Measurements from ENCODE around the gene PAFAH2. TPM values are rescaled to one million over a fixed set of nuclear protein-coding genes. Genes with fewer than 3 reads are reported as not detected.

PAFAH2 gene
- total and polyA plus RNA-seq, 2 of the 13 experiments (the other 11 are each of a cell fraction or from before 2014, with no cell fraction given) = 6.9 to 9.4 TPM

GRCh38 chr1:26035203-26035958, 37.5 kb upstream of the PAFAH2 start (continued):
- no peak for TF ChIP-seq MLXIP (CRISPR knock-in tag; IDR thresholded peaks at IDR 0.05; ENCODE audit: borderline replicate concordance)
- TF ChIP-seq ZNF329 (CRISPR knock-in tag; IDR thresholded peaks at IDR 0.05; ENCODE audit: low read depth) = no peak
- TF ChIP-seq ELK4 (CRISPR knock-in tag; IDR thresholded peaks at IDR 0.05; ENCODE audit: borderline replicate concordance) = no peak
- TF ChIP-seq CCDC6 (CRISPR knock-in tag; IDR thresholded peaks at IDR 0.05) = no peak; the same call in 1 of the 2 replicates
- TF ChIP-seq BRF2 (CRISPR knock-in tag; IDR thresholded peaks at IDR 0.05) = no peak
- TF ChIP-seq THAP7 (CRISPR knock-in tag; IDR thresholded peaks at IDR 0.05) = peak; percentile 63; the same call in 1 of the 2 replicates
- TF ChIP-seq HMGA1 (CRISPR knock-in tag; conservative IDR thresholded peaks at IDR 0.05) = no peak
- no peak for TF ChIP-seq ZNF841 (CRISPR knock-in tag; IDR thresholded peaks at IDR 0.05; ENCODE audit: borderline replicate concordance)
- no peak for TF ChIP-seq ZNF142 (CRISPR knock-in tag; IDR thresholded peaks at IDR 0.05)
- TF ChIP-seq ZNF616 (CRISPR knock-in tag; IDR thresholded peaks at IDR 0.05; ENCODE audit: low read depth) = no peak
- TF ChIP-seq ZBTB8A (CRISPR knock-in tag; IDR thresholded peaks at IDR 0.05; ENCODE audit: borderline replicate concordance, low read depth) = no peak
- TF ChIP-seq ZNF441 (CRISPR knock-in tag; IDR thresholded peaks at IDR 0.05; ENCODE audit: borderline replicate concordance) = no peak; the same call in 1 of the 2 replicates
- TF ChIP-seq ZNF740 (CRISPR knock-in tag; IDR thresholded peaks at IDR 0.05) = no peak
- TF ChIP-seq KDM4B (CRISPR knock-in tag; IDR thresholded peaks at IDR 0.05) = no peak
- TF ChIP-seq ZNF577 (CRISPR knock-in tag; IDR thresholded peaks at IDR 0.05; ENCODE audit: borderline replicate concordance, low read depth) = no peak
- no peak for TF ChIP-seq ZNF496 (CRISPR knock-in tag; IDR thresholded peaks at IDR 0.05; ENCODE audit: insufficient replicate concordance)
